Activated CD4-positive, alpha-beta T cell treated with anti-CD3 and anti-CD28 coated beads, Interleukin-2, amount 10 ng/mL, durations not matched to agents 24 days and 14 days (primary cell): ENCODE measurements around the gene PERM1. TPM values are rescaled to one million over a fixed set of nuclear protein-coding genes. Genes with fewer than 3 reads are reported as not detected.
A peak's percentile ranks its signal among the peaks of the same experiment; 100 is the strongest.
"Not testable (repeated sequence)": the region's sequence is repeated elsewhere in the genome, so short reads cannot be mapped to it uniquely, and the experiment has no call there.

Source experiments
- DNase-seq: peaks from one replicate; pipeline ENCODE4 v3.0.0; 2022
- H3K27ac Mint-ChIP-seq: one replicate; pipeline ENCODE4 v1.8.0; 2022; ENCODE audit warnings: mild to moderate bottlenecking, mixed read lengths
- H3K27me3 Mint-ChIP-seq: one replicate; pipeline ENCODE4 v1.8.0; 2022; ENCODE audit warnings: mixed read lengths
- H3K36me3 Mint-ChIP-seq: one replicate; pipeline ENCODE4 v1.8.0; 2022; ENCODE audit warnings: low read depth, mild to moderate bottlenecking, mixed read lengths
- H3K4me1 Mint-ChIP-seq: one replicate; pipeline ENCODE4 v1.8.0; 2021; ENCODE audit warnings: mixed read lengths
- H3K4me3 Mint-ChIP-seq: one replicate; pipeline ENCODE4 v1.8.0; 2022; ENCODE audit warnings: mild to moderate bottlenecking, moderate library complexity, mixed read lengths
- H3K9me3 Mint-ChIP-seq: one replicate; pipeline ENCODE4 v1.8.0; 2021; ENCODE audit warnings: mixed read lengths
- intact Hi-C: fragments of 100-400 bp; cut with micrococcal nuclease; formaldehyde crosslinking; loops from one replicate; pipeline ENCODE4 v1.15.1; 2023
- total RNA-seq: library from RNA; stranded (reverse); gene quantifications from 2 replicates; pipeline ENCODE4 v1.2.3, GENCODE V29; 2022

Gene PERM1
- total RNA-seq, 1 donor from 2014 or later = not detected

GRCh38 chr1:997713-997992 lies 15.8 kb upstream of the PERM1 start:
- no peak for DNase-seq
- intact Hi-C loops = no loop called here
- Mint-ChIP-seq H3K4me1 (peaks cover 6% of the 10 kb centered on the region), H3K27me3 (peaks cover 28% of the 10 kb centered on the region), H3K27ac (no peak overlapping the region), H3K4me3 (no peak overlapping the region), H3K9me3 (no peaks in the 10 kb centered on the region), H3K36me3 (no peaks in the 10 kb centered on the region)

GRCh38 chr1:996851-997712 lies 15.2 kb upstream of the PERM1 start:
- no peaks in the 10 kb centered on the region for H3K9me3 Mint-ChIP-seq
- H3K27me3 Mint-ChIP-seq = peaks cover 26% of the 10 kb centered on the region
- H3K4me3 Mint-ChIP-seq = no peak overlapping the region
- peaks cover 8% of the 10 kb centered on the region for H3K4me1 Mint-ChIP-seq
- no peak overlapping the region for H3K27ac Mint-ChIP-seq
- intact Hi-C loops = no loop called here
- DNase-seq = no peak
- peaks cover 2% of the 10 kb centered on the region for H3K36me3 Mint-ChIP-seq

- Mint-ChIP-seq H3K27ac (no peak overlapping the region), H3K36me3 (peaks cover 2% of the 10 kb centered on the region), H3K9me3 (peaks cover 2% of the 10 kb centered on the region), H3K4me1 (peaks cover 11% of the 10 kb centered on the region), H3K4me3 (no peak overlapping the region), H3K27me3 (peaks cover 24% of the 10 kb centered on the region)
- DNase-seq = no peak
- intact Hi-C loops = no loop called here
Observed at GRCh38 chr1:995665-996633, 14.1 kb upstream of the PERM1 start.

GRCh38 chr1:994546-994945 lies 12.7 kb upstream of the PERM1 start:
- H3K27me3 Mint-ChIP-seq = peaks cover 25% of the 10 kb centered on the region
- DNase-seq, H3K36me3 Mint-ChIP-seq, H3K4me1 Mint-ChIP-seq, H3K4me3 Mint-ChIP-seq, intact Hi-C loops, H3K27ac Mint-ChIP-seq, H3K9me3 Mint-ChIP-seq: not testable (repeated sequence)

GRCh38 chr1:993379-993995 lies 11.6 kb upstream of the PERM1 start:
- no peak for DNase-seq
- H3K4me3 Mint-ChIP-seq = no peak overlapping the region
- peaks cover 34% of the 10 kb centered on the region for H3K27me3 Mint-ChIP-seq
- intact Hi-C loops = no loop called here
- H3K4me1 Mint-ChIP-seq = peaks cover 9% of the 10 kb centered on the region
- H3K9me3 Mint-ChIP-seq = peaks cover 5% of the 10 kb centered on the region
- H3K36me3 Mint-ChIP-seq = peaks cover 2% of the 10 kb centered on the region
- H3K27ac Mint-ChIP-seq = no peak overlapping the region

GRCh38 chr1:992362-992761 lies 10.5 kb upstream of the PERM1 start:
- H3K9me3 Mint-ChIP-seq = peaks cover 6% of the 10 kb centered on the region
- peaks cover 9% of the 10 kb centered on the region for H3K4me1 Mint-ChIP-seq
- intact Hi-C loops = no loop called here
- peaks cover 37% of the 10 kb centered on the region for H3K27me3 Mint-ChIP-seq
- H3K4me3 Mint-ChIP-seq = no peak overlapping the region
- peaks cover 2% of the 10 kb centered on the region for H3K36me3 Mint-ChIP-seq
- DNase-seq = no peak
- no peak overlapping the region for H3K27ac Mint-ChIP-seq

- peaks cover 33% of the 10 kb centered on the region for H3K27me3 Mint-ChIP-seq
- intact Hi-C loops = no loop called here
- no peak overlapping the region for H3K4me3 Mint-ChIP-seq
- DNase-seq = no peak
- H3K36me3 Mint-ChIP-seq = peaks cover 2% of the 10 kb centered on the region
- no peak overlapping the region for H3K27ac Mint-ChIP-seq
- H3K9me3 Mint-ChIP-seq = peaks cover 6% of the 10 kb centered on the region
- H3K4me1 Mint-ChIP-seq = peaks cover 9% of the 10 kb centered on the region
Observed at GRCh38 chr1:991895-992294, 10.0 kb upstream of the PERM1 start.

- intact Hi-C loops, H3K4me3 Mint-ChIP-seq, H3K36me3 Mint-ChIP-seq, DNase-seq, H3K27ac Mint-ChIP-seq, H3K4me1 Mint-ChIP-seq, H3K9me3 Mint-ChIP-seq: not testable (repeated sequence)
- peaks cover 36% of the 10 kb centered on the region for H3K27me3 Mint-ChIP-seq
Observed at GRCh38 chr1:991275-991674, 9.4 kb upstream of the PERM1 start.

GRCh38 chr1:988061-988460 lies 6.2 kb upstream of the PERM1 start:
- H3K9me3 Mint-ChIP-seq, H3K4me1 Mint-ChIP-seq, H3K27ac Mint-ChIP-seq, DNase-seq, H3K36me3 Mint-ChIP-seq, intact Hi-C loops, H3K4me3 Mint-ChIP-seq: not testable (repeated sequence)
- peaks cover 31% of the 10 kb centered on the region for H3K27me3 Mint-ChIP-seq

GRCh38 chr1:985126-985525 lies 3.2 kb upstream of the PERM1 start:
- Mint-ChIP-seq H3K9me3 (peaks cover 3% of the 10 kb centered on the region), H3K4me3 (no peak overlapping the region)

GRCh38 chr1:984476-984814 lies 2.6 kb upstream of the PERM1 start:
- intact Hi-C loops = loop anchor here (1.0 kb wide), 1 partner anchor 80 kb away; no protein-coding TSS in a partner anchor
- Mint-ChIP-seq H3K4me1 (no peaks in the 10 kb centered on the region), H3K9me3 (peaks cover 3% of the 10 kb centered on the region), H3K27ac (no peak overlapping the region), H3K27me3 (peaks cover 26% of the 10 kb centered on the region), H3K4me3 (no peak overlapping the region), H3K36me3 (no peaks in the 10 kb centered on the region)
- DNase-seq = no peak

More at GRCh38 chr1:985126-985525, 3.2 kb upstream of the PERM1 start:
- intact Hi-C loops = no loop called here
- Mint-ChIP-seq H3K27ac (no peak overlapping the region), H3K36me3 (no peaks in the 10 kb centered on the region), H3K4me1 (no peaks in the 10 kb centered on the region), H3K27me3 (peaks cover 31% of the 10 kb centered on the region)
- no peak for DNase-seq

- peaks cover 23% of the 10 kb centered on the region for H3K27me3 Mint-ChIP-seq
- intact Hi-C loops = loop anchor here (1.0 kb wide), 1 partner anchor 80 kb away; no protein-coding TSS in a partner anchor
- H3K4me3 Mint-ChIP-seq = no peak overlapping the region
- H3K27ac Mint-ChIP-seq = no peak overlapping the region
- H3K4me1 Mint-ChIP-seq = no peaks in the 10 kb centered on the region
- DNase-seq = peak; percentile 89
- H3K9me3 Mint-ChIP-seq = peaks cover 3% of the 10 kb centered on the region
- no peaks in the 10 kb centered on the region for H3K36me3 Mint-ChIP-seq
Observed at GRCh38 chr1:983798-984475, 2.0 kb upstream of the PERM1 start.

GRCh38 chr1:982765-983436 lies 1.0 kb upstream of the PERM1 start:
- DNase-seq = no peak
- Mint-ChIP-seq H3K27me3 (peaks cover 19% of the 10 kb centered on the region), H3K4me1 (peaks cover 2% of the 10 kb centered on the region), H3K36me3 (no peaks in the 10 kb centered on the region), H3K4me3 (no peak overlapping the region), H3K9me3 (no peaks in the 10 kb centered on the region), H3K27ac (no peak overlapping the region)
- intact Hi-C loops = no loop called here
